ENCODE measurements around the gene NKG7.

- no peak for TF ChIP-seq CTCF (IDR thresholded peaks at IDR 0.05)
- no peak for TF ChIP-seq POLR2AphosphoS5 (IDR thresholded peaks at IDR 0.05)
- no peak for TF ChIP-seq EP300 (IDR thresholded peaks at IDR 0.05)
- no peak for TF ChIP-seq POLR2A (IDR thresholded peaks at IDR 0.05)
Measured at GRCh38 chr19:51391073-51391611, 18.7 kb upstream of the NKG7 start.

All from suprapubic skin (tissue), 4 donors.